ENCODE results near the gene AXL. TPM values are rescaled to one million over a fixed set of nuclear protein-coding genes. Genes with fewer than 3 reads are reported as not detected.

The AXL gene
- polyA plus RNA-seq, 1 experiment = 260 TPM

- Histone ChIP-seq H3K27me3 (ENCODE audit: control insufficient read depth, insufficient read depth, low read length) (peaks cover 5% of the 10 kb centered on the region), H3K36me3 (ENCODE audit: control insufficient read depth, insufficient read depth, low read length) (no peaks in the 10 kb centered on the region), H3K4me3 (ENCODE audit: low read depth, low read length) (peak overlapping the region; percentile 32; the same call in 1 of the 2 replicates)
- ChIA-PET CTCF (interaction anchor here (0.6 to 2.7 kb wide), 3 partner anchors 11 to 115 kb away, joined by 3 to 13 read pairs (median 3); no protein-coding TSS in a partner anchor), POLR2A (no interaction called here)
- no peak for DNase-seq (ENCODE audit: low read depth)
- TF ChIP-seq CTCF (IDR thresholded peaks at IDR 0.05; ENCODE audit: insufficient read depth, low read depth, low read length) = no peak
Observed at GRCh38 chr19:41193430-41194156, 25.4 kb upstream of the AXL start.

GRCh38 chr19:41194157-41194552 is 24.9 kb upstream of the AXL start:
- peaks cover 5% of the 10 kb centered on the region for H3K27me3 ChIP-seq (ENCODE audit: control insufficient read depth, insufficient read depth, low read length)
- no peak overlapping the region for H3K4me3 ChIP-seq (ENCODE audit: low read depth, low read length)
- DNase-seq (ENCODE audit: low read depth) = no peak
- POLR2A ChIA-PET = no interaction called here
- H3K36me3 ChIP-seq (ENCODE audit: control insufficient read depth, insufficient read depth, low read length) = no peaks in the 10 kb centered on the region
- CTCF ChIA-PET = interaction anchor here (0.9 to 2.7 kb wide), 2 partner anchors 10 to 115 kb away, joined by 3 to 13 read pairs; no protein-coding TSS in a partner anchor
- no peak for TF ChIP-seq CTCF (IDR thresholded peaks at IDR 0.05; ENCODE audit: insufficient read depth, low read depth, low read length)

GRCh38 chr19:41195675-41196497 is 23.1 kb upstream of the AXL start:
- DNase-seq (ENCODE audit: low read depth) = no peak
- ChIA-PET CTCF (no interaction called here), POLR2A (no interaction called here)
- Histone ChIP-seq H3K36me3 (ENCODE audit: control insufficient read depth, insufficient read depth, low read length) (no peaks in the 10 kb centered on the region), H3K27me3 (ENCODE audit: control insufficient read depth, insufficient read depth, low read length) (peaks cover 5% of the 10 kb centered on the region), H3K4me3 (ENCODE audit: low read depth, low read length) (no peak overlapping the region)
- TF ChIP-seq CTCF (IDR thresholded peaks at IDR 0.05; ENCODE audit: insufficient read depth, low read depth, low read length) = no peak

GRCh38 chr19:41198559-41198958 is 20.5 kb upstream of the AXL start:
- DNase-seq (ENCODE audit: low read depth) = no peak
- POLR2A ChIA-PET = no interaction called here
- TF ChIP-seq CTCF (IDR thresholded peaks at IDR 0.05; ENCODE audit: insufficient read depth, low read depth, low read length) = no peak
- CTCF ChIA-PET = interaction anchor here (0.7 to 1.4 kb wide), 2 partner anchors 64 to 101 kb away, joined by 3 to 6 read pairs; no protein-coding TSS in a partner anchor
- no peaks in the 10 kb centered on the region for H3K36me3 ChIP-seq (ENCODE audit: control insufficient read depth, insufficient read depth, low read length)
- H3K4me3 ChIP-seq (ENCODE audit: low read depth, low read length) = no peak overlapping the region
- peaks cover 2% of the 10 kb centered on the region for H3K27me3 ChIP-seq (ENCODE audit: control insufficient read depth, insufficient read depth, low read length)

- no peaks in the 10 kb centered on the region for H3K27me3 ChIP-seq (ENCODE audit: control insufficient read depth, insufficient read depth, low read length)
- ChIA-PET POLR2A (no interaction called here), CTCF (interaction anchor here (1.1 to 8.6 kb wide), 6 partner anchors 9 to 106 kb away, joined by 3 to 125 read pairs (median 8); partner anchors contain the start of genes CCDC97, CYP2S1 and HNRNPUL1)
- no peak for TF ChIP-seq CTCF (IDR thresholded peaks at IDR 0.05; ENCODE audit: insufficient read depth, low read depth, low read length)
- no peaks in the 10 kb centered on the region for H3K36me3 ChIP-seq (ENCODE audit: control insufficient read depth, insufficient read depth, low read length)
- H3K4me3 ChIP-seq (ENCODE audit: low read depth, low read length) = no peak overlapping the region
- DNase-seq (ENCODE audit: low read depth) = no peak
Observed at GRCh38 chr19:41203371-41203770, 15.7 kb upstream of the AXL start.
